Raji (cell line): ENCODE results near the gene FAM156A.

Source experiments
- POLR2A ChIP-seq: IDR thresholded peaks from 2 replicates; pipeline ENCODE4 v1.6.1; 2011; ENCODE audit warnings: low read depth, low read length, control low read depth; ENCODE audit not compliant: insufficient read depth

FAM156A gene

GRCh38 chrX:52934704-52935469, 23.4 kb downstream of the FAM156A start:
- peak; percentile 77 for TF ChIP-seq POLR2A

GRCh38 chrX:52933976-52934703, 24.2 kb downstream of the FAM156A start:
- TF ChIP-seq POLR2A, result no peak

GRCh38 chrX:52933213-52933612, 25.1 kb downstream of the FAM156A start:
- TF ChIP-seq POLR2A, result no peak

- TF ChIP-seq POLR2A, result no peak
Observed at GRCh38 chrX:52923781-52924241, 34.5 kb downstream of the FAM156A start.
